Measurements from ENCODE around the gene DNAJB9. TPM values are rescaled to one million over a fixed set of nuclear protein-coding genes. Genes with fewer than 3 reads are reported as not detected.

The DNAJB9 gene
- total RNA-seq, 1 experiment from 2014 or later = 13.3 TPM

DNA sequence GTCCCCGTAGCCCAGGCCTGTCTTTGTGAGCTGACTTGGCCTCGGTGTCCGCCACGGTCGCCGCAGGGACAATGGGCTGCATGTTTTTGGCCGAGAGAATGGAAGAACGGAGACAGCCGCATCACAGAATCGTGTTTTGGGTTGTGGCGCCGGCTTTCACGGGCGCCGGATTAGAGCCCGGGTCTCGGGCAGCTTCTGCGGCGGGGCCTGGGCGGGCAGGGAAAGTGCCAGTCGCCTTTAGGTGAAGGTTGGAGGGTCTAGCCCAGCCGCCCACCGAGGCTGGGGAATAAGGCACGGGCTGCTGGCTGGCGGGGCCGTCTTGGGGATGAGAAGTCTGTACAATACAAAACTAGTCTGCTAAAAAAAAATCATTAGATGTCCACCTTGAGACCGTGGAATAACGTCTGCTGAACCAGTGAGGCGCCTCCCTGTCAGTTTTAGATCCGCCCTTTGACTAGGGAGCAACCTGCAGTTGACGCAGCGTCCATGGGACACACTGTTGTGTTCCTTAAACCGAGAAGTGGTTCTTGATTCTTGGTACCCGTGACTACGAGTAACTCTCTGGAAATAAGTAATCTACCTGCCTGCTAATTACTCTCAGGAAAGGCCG is 577 bp downstream of the DNAJB9 start:
- BruUV-seq (replicated peaks) = no TSS peak
- intact Hi-C loops (cut with micrococcal nuclease; ENCODE audit: unreplicated experiment) = no loop called here
- Mint-ChIP-seq H3K9me3 (ENCODE audit: low read depth, unreplicated experiment) (no peaks in the 10 kb centered on the region), H3K27me3 (ENCODE audit: unreplicated experiment) (no peaks in the 10 kb centered on the region), H3K36me3 (ENCODE audit: insufficient read depth, unreplicated experiment) (peaks cover 44% of the 10 kb centered on the region), H3K4me3 (ENCODE audit: low read depth, unreplicated experiment) (peak overlapping the region; percentile 99), H3K27ac (ENCODE audit: unreplicated experiment) (peak overlapping the region; percentile 99), H3K4me1 (ENCODE audit: low read depth, unreplicated experiment) (no peaks in the 10 kb centered on the region)
- TF ChIP-seq, protein P1, sequence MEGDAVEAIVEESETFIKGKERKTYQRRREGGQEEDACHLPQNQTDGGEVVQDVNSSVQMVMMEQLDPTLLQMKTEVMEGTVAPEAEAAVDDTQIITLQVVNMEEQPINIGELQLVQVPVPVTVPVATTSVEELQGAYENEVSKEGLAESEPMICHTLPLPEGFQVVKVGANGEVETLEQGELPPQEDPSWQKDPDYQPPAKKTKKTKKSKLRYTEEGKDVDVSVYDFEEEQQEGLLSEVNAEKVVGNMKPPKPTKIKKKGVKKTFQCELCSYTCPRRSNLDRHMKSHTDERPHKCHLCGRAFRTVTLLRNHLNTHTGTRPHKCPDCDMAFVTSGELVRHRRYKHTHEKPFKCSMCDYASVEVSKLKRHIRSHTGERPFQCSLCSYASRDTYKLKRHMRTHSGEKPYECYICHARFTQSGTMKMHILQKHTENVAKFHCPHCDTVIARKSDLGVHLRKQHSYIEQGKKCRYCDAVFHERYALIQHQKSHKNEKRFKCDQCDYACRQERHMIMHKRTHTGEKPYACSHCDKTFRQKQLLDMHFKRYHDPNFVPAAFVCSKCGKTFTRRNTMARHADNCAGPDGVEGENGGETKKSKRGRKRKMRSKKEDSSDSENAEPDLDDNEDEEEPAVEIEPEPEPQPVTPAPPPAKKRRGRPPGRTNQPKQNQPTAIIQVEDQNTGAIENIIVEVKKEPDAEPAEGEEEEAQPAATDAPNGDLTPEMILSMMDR (IDR thresholded peaks at IDR 0.05; ENCODE audit: unreplicated experiment) = no peak
- CTCF ChIA-PET = interaction anchor here (1.2 kb wide), 1 partner anchor 8 kb away, joined by 3 read pairs; no protein-coding TSS in a partner anchor
- peak; percentile 20 for DNase-seq

DNA sequence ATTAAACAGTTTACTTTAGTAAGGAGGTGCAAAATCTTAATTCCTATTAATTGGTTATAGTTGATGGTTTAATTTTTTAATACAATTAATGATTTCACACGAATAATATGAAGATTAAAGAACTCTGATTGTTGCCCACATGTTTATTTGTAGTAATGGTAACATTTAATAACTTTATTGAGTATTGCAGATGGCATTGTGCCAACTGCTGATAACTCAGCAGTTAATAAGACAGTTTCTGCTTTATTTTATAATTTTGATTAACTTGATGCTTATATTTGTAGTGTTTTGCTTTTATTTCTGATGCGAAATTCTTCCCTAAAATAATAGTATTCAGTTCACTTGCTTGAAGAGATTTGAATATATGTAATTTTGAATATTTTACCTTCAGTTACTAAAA is 2.8 kb downstream of the DNAJB9 start:
- CTCF ChIA-PET = no interaction called here
- intact Hi-C loops (cut with micrococcal nuclease; ENCODE audit: unreplicated experiment) = no loop called here
- peaks cover 13% of the 10 kb centered on the region for H3K4me1 Mint-ChIP-seq (ENCODE audit: low read depth, unreplicated experiment)
- H3K9me3 Mint-ChIP-seq (ENCODE audit: low read depth, unreplicated experiment) = no peaks in the 10 kb centered on the region
- no peak overlapping the region for H3K27ac Mint-ChIP-seq (ENCODE audit: unreplicated experiment)
- peaks cover 54% of the 10 kb centered on the region for H3K36me3 Mint-ChIP-seq (ENCODE audit: insufficient read depth, unreplicated experiment)
- no peak overlapping the region for H3K4me3 Mint-ChIP-seq (ENCODE audit: low read depth, unreplicated experiment)
- H3K27me3 Mint-ChIP-seq (ENCODE audit: unreplicated experiment) = no peaks in the 10 kb centered on the region
- TF ChIP-seq, protein P1 (IDR thresholded peaks at IDR 0.05; ENCODE audit: unreplicated experiment) = no peak
- BruUV-seq (replicated peaks) = no TSS peak
- DNase-seq = no peak

DNA sequence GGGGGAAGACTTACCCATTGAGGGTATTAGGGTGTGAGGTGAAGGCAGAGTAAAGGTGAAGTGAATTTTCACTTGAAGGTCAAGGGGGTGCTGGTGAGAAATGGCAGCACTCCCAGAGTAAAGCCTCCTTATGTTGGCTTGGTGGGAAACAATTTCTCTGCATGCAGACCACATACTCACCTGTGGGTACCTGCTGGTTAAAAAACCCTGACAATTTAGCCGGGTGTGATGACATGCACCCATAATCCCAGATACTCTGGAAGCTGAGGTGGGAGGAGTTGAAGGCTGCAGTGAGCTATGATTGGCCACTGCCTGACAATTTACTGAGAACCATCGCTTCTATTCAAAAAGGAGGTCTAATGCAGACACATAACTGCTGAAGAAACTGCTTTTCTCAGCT is 5.5 kb downstream of the DNAJB9 start:
- Mint-ChIP-seq H3K36me3 (ENCODE audit: insufficient read depth, unreplicated experiment) (peaks cover 37% of the 10 kb centered on the region), H3K4me3 (ENCODE audit: low read depth, unreplicated experiment) (no peak overlapping the region), H3K9me3 (ENCODE audit: low read depth, unreplicated experiment) (no peaks in the 10 kb centered on the region), H3K4me1 (ENCODE audit: low read depth, unreplicated experiment) (peaks cover 13% of the 10 kb centered on the region), H3K27ac (ENCODE audit: unreplicated experiment) (no peak overlapping the region), H3K27me3 (ENCODE audit: unreplicated experiment) (no peaks in the 10 kb centered on the region)
- intact Hi-C loops (cut with micrococcal nuclease; ENCODE audit: unreplicated experiment) = no loop called here
- CTCF ChIA-PET = no interaction called here
- no TSS peak for BruUV-seq (replicated peaks)
- TF ChIP-seq, protein P1 (IDR thresholded peaks at IDR 0.05; ENCODE audit: unreplicated experiment) = no peak
- no peak for DNase-seq

DNA sequence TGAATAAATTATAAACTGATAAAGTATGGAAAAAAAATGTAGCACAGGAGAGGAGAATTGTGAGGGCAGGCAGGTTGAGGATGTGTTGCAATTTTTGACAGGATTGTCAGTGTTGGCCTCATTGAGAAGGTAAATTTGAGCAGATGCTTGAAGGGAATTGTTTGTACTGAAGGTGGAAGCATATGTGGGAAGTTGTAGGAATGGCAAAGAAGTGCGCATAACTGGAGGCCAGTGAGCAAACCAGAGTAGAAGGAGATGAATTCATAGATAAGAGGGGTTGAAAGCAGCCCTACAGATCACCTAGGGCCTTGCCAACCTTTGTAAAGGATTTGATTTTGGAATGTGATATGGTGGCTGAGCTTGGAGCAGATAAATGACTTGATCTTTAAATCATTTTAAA is 6.4 kb downstream of the DNAJB9 start:
- CTCF ChIA-PET = no interaction called here
- no peak for DNase-seq
- intact Hi-C loops (cut with micrococcal nuclease; ENCODE audit: unreplicated experiment) = no loop called here
- H3K9me3 Mint-ChIP-seq (ENCODE audit: low read depth, unreplicated experiment) = no peaks in the 10 kb centered on the region
- H3K4me1 Mint-ChIP-seq (ENCODE audit: low read depth, unreplicated experiment) = peaks cover 15% of the 10 kb centered on the region
- H3K4me3 Mint-ChIP-seq (ENCODE audit: low read depth, unreplicated experiment) = no peak overlapping the region
- H3K27me3 Mint-ChIP-seq (ENCODE audit: unreplicated experiment) = no peaks in the 10 kb centered on the region
- BruUV-seq (replicated peaks) = no TSS peak
- peaks cover 28% of the 10 kb centered on the region for H3K36me3 Mint-ChIP-seq (ENCODE audit: insufficient read depth, unreplicated experiment)
- no peak overlapping the region for H3K27ac Mint-ChIP-seq (ENCODE audit: unreplicated experiment)
- TF ChIP-seq, protein P1 (IDR thresholded peaks at IDR 0.05; ENCODE audit: unreplicated experiment) = no peak

All from Calu3 (cell line).